Stimulated activated naive CD8-positive, alpha-beta T cell treated with anti-CD3 and anti-CD28 coated beads, Interleukin-15, Interleukin-2, amounts not matched to agents 100 U/mL and 50 U/mL, for 24 hours (primary cell): Measurements from ENCODE around the gene SMCO2.
"Not testable (repeated sequence)": the region's sequence is repeated elsewhere in the genome, so short reads cannot be mapped to it uniquely, and the experiment has no call there.

ENCODE experiments used
- ATAC-seq: fragments of 150-1000 bp; cut with Tn5 transposase; one replicate; pipeline ENCODE4 v1.10.0; 2021
- DNase-seq: peaks from one replicate; pipeline ENCODE4 v3.0.0; 2021

SMCO2 gene

DNA sequence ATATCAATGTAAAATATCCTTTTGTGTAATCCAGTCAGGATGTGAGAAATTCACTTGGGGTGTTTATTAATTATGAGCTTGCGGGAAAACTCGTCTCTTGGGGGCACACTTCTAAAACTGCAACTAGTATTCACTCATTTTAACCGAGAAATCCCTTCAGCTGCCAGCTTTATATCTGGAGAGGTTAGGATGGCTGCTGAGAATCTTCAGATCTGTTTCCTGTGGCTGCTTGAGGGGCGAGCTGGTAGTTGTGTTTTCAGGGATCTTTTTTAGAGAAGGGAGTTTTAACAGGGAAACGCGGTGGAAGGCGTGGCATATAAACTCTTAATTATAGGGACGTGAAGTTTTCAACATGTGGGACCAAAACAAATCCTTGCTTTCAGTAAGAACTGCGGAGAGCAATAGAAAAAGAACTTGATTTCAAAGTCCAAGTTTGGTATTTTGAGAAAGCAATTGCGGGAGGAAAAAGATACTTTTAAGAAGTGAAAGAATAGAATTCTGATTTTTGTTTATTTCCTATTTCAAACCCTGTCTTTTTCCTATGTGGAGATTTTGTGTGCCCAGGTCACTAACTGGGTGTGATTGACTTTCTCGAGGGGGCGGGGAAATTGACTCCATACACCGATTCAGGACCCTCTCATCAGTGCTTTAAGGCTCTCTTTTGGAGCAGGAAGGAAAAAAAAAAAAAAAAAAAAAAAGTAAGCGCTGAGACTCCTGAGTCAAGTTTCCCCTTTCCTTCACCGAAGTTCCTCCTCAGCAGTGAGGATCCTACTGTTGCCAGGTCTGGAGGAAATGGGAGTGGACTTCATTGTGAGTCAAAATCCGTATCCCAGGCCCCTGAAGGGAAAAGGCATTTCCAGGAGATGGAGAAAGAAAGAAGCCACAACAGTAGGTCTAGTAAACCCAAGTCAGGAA, 78.6 kb downstream of the SMCO2 start:
- ATAC-seq (no peak), DNase-seq (no peak)

DNA sequence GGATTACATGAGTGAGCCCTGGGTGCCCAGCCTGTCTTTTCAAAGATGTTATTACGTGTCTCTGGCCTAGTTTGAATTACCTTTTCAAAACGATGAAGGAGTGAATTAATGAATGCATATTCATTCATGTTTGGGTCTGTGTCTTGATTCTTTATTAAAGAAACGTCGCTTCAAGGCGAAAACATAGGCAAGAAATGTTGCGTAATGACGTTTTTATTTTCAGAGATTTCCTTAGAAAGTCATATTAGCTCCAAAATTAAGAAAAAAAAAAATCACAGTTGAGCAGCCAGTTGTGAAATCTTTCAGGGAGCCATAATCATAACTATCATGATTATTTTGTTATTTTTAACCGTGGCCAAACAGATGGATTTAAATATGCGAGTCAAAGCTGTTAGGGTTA, 81.0 kb downstream of the SMCO2 start:
- ATAC-seq (no peak), DNase-seq (no peak)

DNA sequence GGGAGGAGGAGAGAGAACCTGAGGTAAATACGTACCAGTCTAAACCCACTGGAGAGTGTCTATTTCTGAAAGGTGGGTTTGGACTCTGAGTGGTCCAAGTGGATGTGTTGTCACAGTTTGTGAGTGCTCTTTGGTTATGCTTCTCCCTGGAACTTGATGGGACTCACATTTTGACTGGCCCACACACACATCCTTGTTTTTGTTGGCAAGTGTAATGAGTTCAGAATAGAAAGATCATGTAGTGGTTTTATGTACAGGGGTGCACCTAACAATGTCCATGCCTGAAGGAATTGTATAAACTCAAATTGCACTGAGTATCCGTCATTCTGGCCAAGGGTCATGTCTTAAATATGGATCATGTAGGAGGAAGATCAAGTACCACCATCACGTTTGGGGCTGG, 82.3 kb downstream of the SMCO2 start:
- ATAC-seq (no peak), DNase-seq (no peak)

DNA sequence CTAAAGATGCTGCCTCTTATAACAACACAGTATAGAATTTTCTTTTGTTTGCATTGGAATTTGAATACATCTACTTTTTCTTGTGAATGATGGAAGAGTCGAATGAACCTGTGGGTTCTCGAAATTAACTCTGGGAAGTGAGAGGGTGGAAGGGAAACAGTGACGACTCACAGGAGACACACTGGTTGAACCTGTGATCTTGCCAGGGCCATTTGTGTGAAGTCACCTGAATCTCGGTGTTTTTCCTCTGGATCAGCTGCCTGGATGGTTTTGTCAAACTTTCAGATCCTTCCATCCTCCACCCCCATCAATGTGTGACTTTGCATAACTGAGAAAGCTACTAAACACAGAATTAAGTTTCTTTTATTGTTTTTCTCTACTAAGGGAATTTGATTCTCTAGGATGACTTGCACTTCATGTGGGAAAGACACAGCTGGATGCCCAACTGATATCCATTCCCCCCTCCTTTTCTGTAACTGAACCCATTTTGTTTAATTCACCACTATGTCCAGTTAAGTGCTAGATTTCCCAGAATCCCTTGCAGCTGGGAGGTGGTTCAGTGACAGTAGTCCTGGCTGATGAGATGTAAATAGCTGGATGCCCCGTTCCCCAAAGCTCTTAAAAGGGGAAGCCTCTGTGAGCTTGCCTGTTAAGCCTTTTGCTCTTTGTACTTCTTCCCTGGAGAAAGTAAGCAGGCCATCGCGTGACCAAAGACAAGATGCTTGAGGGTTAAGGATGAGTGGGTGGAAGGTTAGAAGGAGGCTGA, 83.8 kb downstream of the SMCO2 start:
- DNase-seq: no peak
- no peak for ATAC-seq

DNA sequence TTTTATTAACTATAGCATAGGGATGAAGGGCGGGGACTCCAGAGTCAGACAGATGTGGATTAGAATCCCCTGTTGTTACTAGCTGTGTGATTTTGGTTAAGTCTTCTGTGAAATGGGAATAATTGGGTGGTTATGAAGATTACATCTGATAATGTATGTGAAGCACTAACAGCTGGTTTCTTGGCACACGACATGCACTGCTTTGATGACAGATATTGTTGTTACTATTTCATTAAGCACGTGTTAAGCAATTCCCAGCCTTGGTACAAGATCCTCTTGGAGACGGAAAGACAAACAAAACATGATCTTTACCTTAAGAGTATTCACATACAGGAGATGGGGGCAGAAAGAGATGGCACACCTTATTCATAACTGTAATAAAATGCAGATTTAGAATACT, 85.4 kb downstream of the SMCO2 start:
- ATAC-seq (no peak), DNase-seq (no peak)

DNA sequence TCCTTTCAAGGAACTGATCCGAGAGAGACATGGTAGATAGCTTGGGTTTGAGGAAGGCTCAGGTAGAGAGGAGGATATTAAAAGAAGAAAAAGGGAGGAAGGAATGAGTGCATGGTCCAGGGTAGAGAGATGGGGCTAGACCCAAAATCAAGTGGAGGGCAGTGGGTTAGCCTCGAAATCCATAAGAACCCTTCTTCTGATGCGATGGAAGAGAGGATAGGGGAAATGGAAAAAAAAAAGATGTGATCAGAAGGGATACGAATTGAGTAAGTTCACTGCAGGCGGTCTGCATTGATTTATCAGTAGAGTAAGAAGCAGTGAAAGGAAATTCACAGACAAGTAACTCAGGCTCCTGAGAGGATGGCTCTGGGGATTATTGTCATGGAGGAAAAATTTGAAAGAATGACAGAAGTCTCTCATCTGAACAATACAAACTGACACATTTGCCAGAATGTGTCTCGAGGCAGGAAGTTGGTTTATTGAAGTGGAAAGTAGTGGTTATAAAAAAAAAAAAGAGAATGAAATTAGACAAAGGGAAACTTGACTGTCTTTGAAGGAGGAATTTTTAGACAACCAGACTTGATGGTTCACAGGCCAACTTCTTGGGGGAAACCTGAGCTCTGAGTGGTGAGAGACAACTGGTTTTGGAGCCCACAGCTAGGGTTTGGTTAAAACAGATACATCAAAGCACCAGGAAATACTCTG, 87.7 kb downstream of the SMCO2 start:
- ATAC-seq: peak; percentile 87
- DNase-seq: peak; percentile 33

DNA sequence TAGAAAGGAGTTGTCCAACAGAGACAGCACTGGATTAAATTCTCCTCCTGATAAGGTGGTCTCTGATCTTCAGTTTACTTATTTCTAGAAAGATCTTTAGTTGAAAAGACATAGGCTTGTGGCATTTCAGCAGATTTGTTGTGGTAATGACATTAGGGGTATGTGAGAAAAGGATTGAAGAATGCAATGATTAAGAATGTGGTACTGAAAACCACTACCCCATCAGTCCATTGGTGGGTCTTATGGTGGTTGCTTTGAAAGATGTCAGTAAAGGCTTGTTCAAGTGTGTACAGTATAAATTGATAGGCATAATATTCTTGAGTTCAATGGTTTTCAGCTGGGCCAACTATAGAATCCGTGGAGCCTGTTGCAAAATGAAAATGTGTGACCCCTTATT, 88.2 kb downstream of the SMCO2 start:
- no peak for DNase-seq
- ATAC-seq: peak; percentile 77

DNA sequence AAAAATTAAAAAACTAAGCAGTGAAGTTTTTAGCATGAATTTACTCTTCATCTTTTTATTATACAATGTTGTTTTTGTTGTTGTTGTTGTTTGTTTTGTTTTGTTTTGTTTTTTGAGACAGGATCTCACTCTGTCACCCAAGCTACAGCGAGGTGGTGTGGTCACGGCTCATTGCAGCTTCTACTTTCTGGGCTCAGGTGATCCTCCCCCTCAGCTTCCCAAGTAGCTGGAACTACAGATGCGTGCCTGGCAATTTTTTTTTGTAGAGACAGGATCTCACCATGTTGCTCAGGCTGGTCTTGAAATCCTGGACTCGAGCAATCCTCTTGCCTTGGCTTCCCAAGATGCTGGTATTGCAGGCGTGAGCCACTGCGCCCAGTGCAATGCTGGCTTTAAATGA, 88.8 kb downstream of the SMCO2 start:
- ATAC-seq (no peak), DNase-seq (no peak)

DNA sequence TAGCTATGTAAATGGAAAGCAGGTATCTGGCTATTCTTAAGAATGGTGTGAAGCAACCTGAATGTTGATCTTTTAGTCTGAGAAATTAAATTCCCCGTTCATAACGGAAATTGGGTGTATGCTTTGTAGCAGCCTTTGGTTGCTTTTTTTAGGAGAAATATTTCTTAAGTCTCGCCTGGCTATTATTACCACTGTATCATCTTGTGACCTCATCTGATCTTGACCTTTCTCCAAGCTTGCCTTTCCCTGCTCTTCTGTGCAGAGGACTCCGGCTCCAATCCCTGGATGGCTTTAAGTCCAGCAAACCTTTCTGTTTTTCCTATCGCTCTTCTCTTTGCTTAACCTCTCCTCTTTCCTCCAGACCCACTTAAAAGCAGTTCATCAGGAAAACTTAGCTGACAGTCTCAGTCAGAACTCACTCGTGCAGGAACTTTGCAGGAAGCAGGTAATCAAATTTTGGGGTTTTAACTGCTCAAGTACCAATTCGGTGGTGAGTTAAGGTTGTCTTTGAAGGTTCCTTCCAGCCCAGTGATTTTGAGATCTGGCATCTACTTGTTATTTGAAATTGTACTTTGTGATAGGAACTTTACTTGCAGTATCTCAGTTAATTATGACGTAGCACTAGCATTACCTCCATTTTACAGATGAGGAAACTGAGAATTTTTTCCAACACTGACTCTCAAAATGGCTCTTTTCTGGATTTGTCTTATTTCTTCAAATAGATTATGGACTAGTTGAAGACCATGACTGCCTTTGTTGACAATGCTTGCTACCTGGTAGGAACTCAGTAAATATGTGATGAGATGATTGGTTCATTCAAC, 91.5 kb downstream of the SMCO2 start:
- DNase-seq (no peak), ATAC-seq (no peak)

DNA sequence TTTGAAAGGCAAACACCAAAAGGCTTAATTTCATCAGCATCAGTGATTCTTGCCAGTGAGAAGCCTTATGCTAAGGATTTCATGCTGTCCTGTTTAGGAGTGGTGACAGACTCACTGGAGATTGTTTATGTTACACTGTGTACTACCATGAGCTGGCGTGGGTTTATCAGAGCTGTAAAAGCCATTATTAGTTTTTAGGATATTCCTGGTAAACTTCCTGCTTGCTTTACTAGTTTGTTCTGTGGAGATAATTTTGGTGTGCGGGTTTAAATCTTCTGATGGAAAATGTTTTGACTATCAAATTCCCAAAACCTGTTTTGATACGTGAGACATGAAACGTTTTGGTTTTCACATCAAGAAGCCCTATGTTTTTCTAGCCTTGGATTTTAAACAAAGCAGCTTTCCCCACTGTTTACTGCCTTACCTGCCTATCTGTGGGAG, 92.7 kb downstream of the SMCO2 start:
- no peak for DNase-seq
- ATAC-seq: no peak

DNA sequence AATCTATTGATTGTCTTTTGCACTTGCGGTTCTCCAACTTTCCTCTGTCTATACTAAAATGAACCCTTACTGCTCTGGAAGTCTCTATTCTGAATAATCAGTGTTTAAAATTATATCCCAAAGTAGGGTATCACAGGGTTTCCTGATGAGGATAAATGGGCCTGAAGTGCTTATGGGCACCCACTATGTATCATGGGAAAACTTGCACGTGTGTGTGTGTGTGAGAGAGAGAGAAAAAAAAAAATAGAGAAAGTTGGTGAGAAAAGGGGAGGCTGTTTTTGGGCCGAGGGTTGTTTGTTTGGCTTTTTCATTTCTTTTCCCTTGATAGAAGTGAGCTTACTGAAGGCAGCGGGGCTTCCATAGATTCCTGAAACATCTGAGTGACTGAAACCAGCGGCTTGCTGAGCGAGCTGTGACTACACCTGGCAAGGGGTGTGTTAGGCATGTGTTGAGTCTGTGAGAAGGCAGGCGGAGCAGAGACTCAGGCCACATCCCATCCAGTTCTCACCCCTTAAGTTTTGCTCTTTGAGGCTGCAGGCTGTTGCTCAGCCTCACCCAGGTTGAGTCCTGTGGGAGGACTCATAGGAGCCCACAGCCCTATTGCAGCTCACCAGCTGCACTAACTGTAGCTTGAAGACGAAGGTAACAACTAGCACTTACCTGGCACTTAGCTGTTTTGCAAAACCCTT, 94.6 kb downstream of the SMCO2 start:
- DNase-seq (no peak), ATAC-seq (no peak)

DNA sequence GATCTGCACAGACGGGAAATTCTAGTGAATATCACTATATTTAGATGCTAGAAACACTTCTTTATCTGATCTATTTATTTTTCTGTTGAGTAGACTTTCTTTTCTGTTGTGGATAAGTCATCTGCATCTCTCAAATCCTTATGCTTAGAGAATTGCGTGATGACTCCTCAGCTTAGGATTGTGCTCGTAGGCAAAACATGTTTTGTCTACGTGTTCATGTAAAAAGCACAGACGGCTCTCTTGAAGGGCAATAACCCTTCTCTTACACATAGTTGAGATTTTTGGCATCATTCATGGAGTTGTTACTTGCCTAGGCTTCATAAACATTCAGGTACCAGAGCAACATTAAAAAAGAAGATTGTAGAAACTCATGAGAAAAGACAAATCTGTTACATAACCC, 96.1 kb downstream of the SMCO2 start:
- DNase-seq: no peak
- ATAC-seq: no peak

DNA sequence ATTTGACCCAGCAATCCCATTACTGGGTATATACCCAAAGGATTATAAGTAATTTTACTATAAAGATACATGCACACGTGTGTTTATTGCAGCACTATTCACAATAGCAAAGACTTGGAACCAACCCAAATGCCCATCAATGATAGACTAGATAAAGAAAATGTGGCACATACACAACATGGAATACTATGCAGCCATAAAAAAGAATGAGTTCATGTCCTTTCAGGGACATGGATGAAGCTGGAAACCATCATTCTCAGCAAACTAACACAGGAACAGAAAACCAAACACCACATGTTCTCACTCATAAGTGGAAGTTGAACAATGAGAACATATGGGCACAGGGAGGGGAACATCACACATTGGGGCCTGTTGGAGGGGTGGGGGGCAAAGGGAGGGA, 98.3 kb downstream of the SMCO2 start:
- not testable (repeated sequence) for ATAC-seq

DNA sequence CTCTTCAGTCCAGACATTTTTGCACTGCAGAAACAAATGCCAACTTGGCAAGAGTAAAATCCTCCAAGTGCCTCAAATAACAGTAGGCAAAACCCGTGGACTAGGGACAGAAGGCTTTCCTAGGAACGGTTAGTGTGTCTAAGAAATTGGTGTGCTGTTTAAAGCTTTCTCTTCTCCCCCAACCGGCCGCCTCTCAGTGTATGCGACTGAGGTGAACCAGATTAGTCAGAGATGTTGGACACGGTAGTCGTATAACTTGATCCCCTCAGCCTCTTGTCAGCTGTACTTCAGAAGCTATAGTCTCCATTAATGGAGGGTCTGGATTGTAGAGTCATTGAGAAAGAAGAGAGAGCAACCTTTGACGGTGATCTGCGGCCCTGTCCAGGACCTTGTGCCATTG, 99.1 kb downstream of the SMCO2 start:
- no peak for ATAC-seq
- no peak for DNase-seq

More for the DNA sequence above, 98.3 kb downstream of the SMCO2 start:
- DNase-seq: not testable (repeated sequence)

DNA sequence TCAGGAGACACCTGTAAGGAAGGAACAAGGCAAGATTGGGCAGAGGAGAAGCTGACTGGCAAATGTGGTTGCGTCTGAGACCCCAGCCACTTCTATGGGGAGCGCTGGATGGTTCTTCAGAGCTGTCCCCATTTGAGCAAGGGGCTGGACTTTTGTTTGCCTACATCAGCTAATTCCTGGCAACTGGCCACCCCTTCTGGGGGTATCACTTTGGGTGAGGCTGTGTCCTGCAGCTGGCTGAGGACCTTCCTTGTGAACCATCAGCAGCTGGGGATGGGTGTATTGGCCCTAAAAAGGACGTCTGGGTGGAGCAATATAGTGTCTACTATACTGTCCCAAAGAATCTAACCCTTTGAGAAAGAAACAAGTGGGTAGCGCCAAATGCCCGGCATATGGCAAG, 101.1 kb downstream of the SMCO2 start:
- ATAC-seq (no peak), DNase-seq (no peak)

DNA sequence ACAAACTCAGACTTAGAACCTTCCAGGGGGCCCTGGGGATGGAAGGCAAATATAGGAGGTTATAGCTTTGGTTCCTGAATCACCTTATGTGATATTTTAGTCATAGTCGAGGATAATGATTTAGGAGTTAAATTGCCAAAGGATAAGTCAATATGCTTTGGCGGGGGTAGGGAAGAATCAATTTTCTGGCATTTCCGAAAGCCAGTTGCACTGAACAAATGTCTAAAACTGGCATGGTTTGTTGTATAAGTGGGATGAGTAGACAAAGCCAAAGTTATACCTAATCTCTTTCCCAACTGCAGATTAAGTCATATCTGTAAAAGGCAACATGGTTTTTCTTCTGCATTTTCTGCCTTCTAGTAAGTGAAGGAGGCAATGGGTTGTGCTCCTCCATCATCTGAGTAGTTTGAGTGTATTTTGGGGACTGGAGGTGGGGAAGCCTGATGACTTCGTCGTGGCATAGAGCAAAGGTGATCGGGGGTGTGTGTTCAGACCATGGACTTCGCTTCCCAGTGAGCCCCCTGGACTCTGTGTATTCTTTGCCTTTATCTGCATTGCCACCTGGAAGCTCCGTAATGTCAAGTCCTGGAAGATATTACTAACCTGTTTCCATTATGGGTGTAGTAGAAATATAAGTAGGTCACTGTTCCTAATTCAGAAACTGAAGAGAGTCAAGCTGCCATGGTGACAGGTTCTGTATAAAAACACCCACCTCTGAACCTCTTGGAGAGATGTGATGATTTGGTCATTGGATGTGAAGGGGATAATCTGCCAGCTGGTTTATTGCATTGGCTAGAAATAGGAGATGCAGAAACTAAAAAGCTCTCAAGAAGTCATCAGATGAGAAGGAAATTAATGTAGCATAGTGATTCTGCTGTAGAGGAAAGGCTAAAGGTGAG, 102.0 kb downstream of the SMCO2 start:
- peak; percentile 58 for ATAC-seq

DNA sequence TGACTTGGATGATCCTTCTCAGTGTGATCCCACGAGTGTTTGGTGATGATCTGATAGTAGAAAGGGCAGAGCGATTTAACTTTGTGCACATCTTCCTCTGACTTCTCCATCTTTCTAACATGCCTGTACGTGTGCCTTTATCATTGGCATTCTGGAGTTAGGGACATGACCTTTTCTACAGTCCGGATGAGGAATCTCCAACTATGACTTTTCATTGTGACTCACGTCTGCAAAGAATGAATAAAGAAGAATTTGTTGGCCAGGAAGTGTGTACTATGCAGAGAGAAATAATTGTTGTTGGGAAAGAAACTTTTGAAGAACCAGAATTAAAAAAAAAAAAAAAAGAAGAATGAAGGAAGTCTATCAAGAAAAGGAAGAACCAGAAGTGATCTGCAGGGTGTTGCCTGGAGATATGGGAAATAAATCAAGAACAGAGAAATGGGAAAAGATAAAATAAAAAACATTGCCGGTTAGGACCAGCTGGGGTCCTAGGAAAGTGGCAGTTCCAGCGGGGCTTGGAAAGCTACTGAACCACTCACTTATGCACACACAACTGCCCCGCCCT, 102.8 kb downstream of the SMCO2 start:
- ATAC-seq (no peak), DNase-seq (no peak)

More for the DNA sequence above, 102.0 kb downstream of the SMCO2 start:
- DNase-seq: no peak

DNA sequence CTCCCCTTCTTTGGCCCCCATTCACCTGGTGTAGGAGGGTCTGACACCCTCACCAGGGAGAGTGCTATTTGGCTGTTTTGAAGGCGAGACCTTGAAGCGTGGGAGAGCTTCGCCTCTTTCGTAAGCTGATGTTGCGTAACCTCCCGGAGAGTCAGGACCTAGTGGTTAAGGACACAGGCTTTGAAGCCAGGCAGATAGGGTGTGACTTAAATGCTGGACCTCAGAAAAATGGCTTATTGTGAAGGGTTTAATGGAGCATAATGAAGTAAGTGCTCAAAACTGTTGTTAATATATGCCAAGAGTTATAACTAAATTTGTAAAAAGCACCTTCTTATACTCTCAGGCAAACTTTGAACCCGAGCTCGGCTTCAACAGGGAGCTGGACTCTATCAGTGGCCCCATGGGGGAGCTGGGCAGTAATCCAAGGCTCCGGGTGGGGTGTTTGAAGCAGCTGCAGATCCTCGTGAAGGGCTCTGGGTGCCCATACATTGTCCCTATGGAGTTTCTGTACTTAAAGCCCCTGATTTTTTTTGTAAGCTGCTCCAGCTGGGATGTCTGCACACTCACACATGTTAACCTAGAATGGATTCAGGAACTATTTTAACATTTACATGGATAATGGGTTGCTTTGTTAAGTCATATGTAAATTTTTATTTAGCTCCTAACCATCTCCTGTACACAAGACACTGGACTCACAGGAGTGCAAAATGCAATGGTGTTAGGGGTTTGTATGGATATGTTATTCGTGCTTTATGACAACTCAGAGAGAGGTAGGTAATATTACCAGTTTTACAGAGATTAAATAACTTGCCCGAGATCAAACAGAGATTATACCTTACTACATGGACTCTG, 103.5 kb downstream of the SMCO2 start:
- ATAC-seq (no peak), DNase-seq (no peak)

DNA sequence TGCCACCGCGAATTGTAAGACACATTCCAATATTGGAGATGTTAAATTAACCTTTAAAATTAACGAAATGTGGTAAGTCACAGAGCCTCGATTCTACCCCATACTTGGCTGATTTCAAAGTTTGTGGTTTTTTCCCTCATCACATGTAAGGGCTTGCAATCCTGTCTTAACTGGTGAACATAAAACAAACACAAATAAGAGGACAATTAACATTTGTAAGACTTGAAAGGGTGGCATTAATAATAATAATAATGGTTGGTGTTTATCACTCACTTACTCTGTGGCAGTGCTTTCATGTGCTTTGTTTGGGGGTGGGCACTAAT, 104.1 kb downstream of the SMCO2 start:
- DNase-seq (no peak), ATAC-seq (no peak)
